Mesendoderm (in vitro differentiated cells): ENCODE measurements around the gene STX18.

Experiments
- DNase-seq: peaks from one replicate; pipeline ENCODE4 v3.0.0; 2013
- H2AK5ac ChIP-seq: 2 replicates; pipeline ENCODE4 v1.6.1; 2013; ENCODE audit warnings: low read length, inconsistent platforms
- H2BK120ac ChIP-seq: 2 replicates; pipeline ENCODE4 v1.6.1; 2013; ENCODE audit warnings: low read depth, mild to moderate bottlenecking, low read length, moderate library complexity, mixed read lengths
- H2BK15ac ChIP-seq: replicated peaks from 2 replicates; pipeline ENCODE4 v1.6.1; 2013; ENCODE audit warnings: low read depth, mild to moderate bottlenecking, moderate library complexity
- H2BK5ac ChIP-seq: 2 replicates; pipeline ENCODE4 v1.6.1; 2013; ENCODE audit warnings: low read length, inconsistent platforms
- H3K18ac ChIP-seq: 2 replicates; pipeline ENCODE4 v1.6.1; 2013; ENCODE audit warnings: mild to moderate bottlenecking, low read length, mixed read lengths
- H3K23ac ChIP-seq: one replicate; pipeline ENCODE4 v1.6.1; 2013; ENCODE audit warnings: low read length
- H3K27ac ChIP-seq: 2 replicates; pipeline ENCODE4 v1.5.1; 2013; ENCODE audit warnings: low read depth, mild to moderate bottlenecking, inconsistent platforms, low read length, moderate library complexity
- H3K27me3 ChIP-seq: 2 replicates; pipeline ENCODE4 v1.6.1; 2013; ENCODE audit warnings: low read length, control low read depth, mild to moderate bottlenecking, inconsistent platforms; ENCODE audit not compliant: insufficient read depth, poor library complexity
- H3K36me3 ChIP-seq: 2 replicates; pipeline ENCODE4 v1.6.1; 2013; ENCODE audit warnings: low read length, inconsistent platforms; ENCODE audit not compliant: control insufficient read depth, insufficient read depth
- H3K4ac ChIP-seq: one replicate; pipeline ENCODE4 v1.6.1; 2013; ENCODE audit warnings: low read depth, mild to moderate bottlenecking, low read length, moderate library complexity
- H3K4me1 ChIP-seq: 2 replicates; pipeline ENCODE4 v1.6.1; 2013; ENCODE audit warnings: low read depth, low read length, inconsistent platforms; ENCODE audit not compliant: control insufficient read depth
- H3K4me2 ChIP-seq: 2 replicates; pipeline ENCODE4 v1.6.1; 2013; ENCODE audit warnings: low read length
- H3K4me3 ChIP-seq: 2 replicates; pipeline ENCODE4 v1.5.1; 2013; ENCODE audit warnings: mild to moderate bottlenecking, low read length
- H3K56ac ChIP-seq: one replicate; pipeline ENCODE4 v1.6.1; 2013; ENCODE audit warnings: low read length
- H3K79me1 ChIP-seq: 2 replicates; pipeline ENCODE4 v1.6.1; 2013; ENCODE audit warnings: low read length, inconsistent platforms
- H3K79me2 ChIP-seq: 2 replicates; pipeline ENCODE4 v1.6.1; 2013; ENCODE audit warnings: mild to moderate bottlenecking, low read length; ENCODE audit not compliant: control insufficient read depth, insufficient read depth
- H3K9ac ChIP-seq: 2 replicates; pipeline ENCODE4 v1.6.1; 2013; ENCODE audit warnings: low read length, inconsistent platforms
- H4K5ac ChIP-seq: one replicate; pipeline ENCODE4 v1.6.1; 2013; ENCODE audit warnings: low read length
- H4K8ac ChIP-seq: one replicate; pipeline ENCODE4 v1.6.1; 2013; ENCODE audit warnings: low read depth, mild to moderate bottlenecking, control low read depth, low read length, moderate library complexity
- WGBS: extraction: QIAGEN DNeasy Blood & Tissue Kit; methylation state at CpG from one replicate; pipeline ENCODE4 v1.1.7; 2013; ENCODE audit warnings: low lambda C conversion rate, missing lambda C conversion rate; ENCODE audit not compliant: insufficient coverage; ENCODE audit errors: extremely low coverage; 5-methylcytosine and 5-hydroxymethylcytosine counted together

STX18 gene

GRCh38 chr4:4462970-4463369, 78.9 kb downstream of the STX18 start:
- no CpG with 5 or more reads among the region's 3 CpGs for WGBS
- Histone ChIP-seq H3K4me1 (no peaks in the 10 kb centered on the region), H3K56ac (no peak overlapping the region), H3K4me2 (no peak overlapping the region), H3K4ac (no peak overlapping the region), H2BK5ac (no peak overlapping the region), H3K9ac (no peak overlapping the region), H3K79me1 (no peaks in the 10 kb centered on the region), H3K79me2 (no peaks in the 10 kb centered on the region), H3K23ac (no peak overlapping the region), H2AK5ac (no peak overlapping the region), H3K36me3 (no peaks in the 10 kb centered on the region), H3K27me3 (no peaks in the 10 kb centered on the region), H4K8ac (no peak overlapping the region), H3K27ac (no peak overlapping the region), H3K4me3 (no peak overlapping the region), H4K5ac (no peak overlapping the region), H2BK15ac (no peak overlapping the region), H2BK120ac (no peak overlapping the region), H3K18ac (no peak overlapping the region)
- no peak for DNase-seq

- Histone ChIP-seq H3K27me3 (no peaks in the 10 kb centered on the region), H3K36me3 (no peaks in the 10 kb centered on the region), H4K8ac (no peak overlapping the region), H3K79me1 (no peaks in the 10 kb centered on the region), H2BK15ac (no peak overlapping the region), H3K27ac (no peak overlapping the region), H3K4me1 (no peaks in the 10 kb centered on the region), H3K9ac (no peak overlapping the region), H3K56ac (no peak overlapping the region), H2AK5ac (no peak overlapping the region), H3K4me3 (no peak overlapping the region), H3K23ac (no peak overlapping the region), H2BK5ac (no peak overlapping the region), H3K79me2 (no peaks in the 10 kb centered on the region), H2BK120ac (no peak overlapping the region), H3K18ac (no peak overlapping the region), H3K4me2 (no peak overlapping the region), H3K4ac (no peak overlapping the region), H4K5ac (no peak overlapping the region)
- no CpG with 5 or more reads among the region's 5 CpGs for WGBS
- DNase-seq: no peak
Measured at GRCh38 chr4:4461850-4462249, 80.0 kb downstream of the STX18 start.

- no peak overlapping the region for H2AK5ac ChIP-seq
- no peak overlapping the region for H3K18ac ChIP-seq
- no peak overlapping the region for H3K4me3 ChIP-seq
- no peak overlapping the region for H4K8ac ChIP-seq
- H3K23ac ChIP-seq: no peak overlapping the region
- DNase-seq: no peak
- H3K27me3 ChIP-seq: no peaks in the 10 kb centered on the region
- no peak overlapping the region for H3K4me2 ChIP-seq
- H4K5ac ChIP-seq: no peak overlapping the region
- no peaks in the 10 kb centered on the region for H3K4me1 ChIP-seq
- H2BK5ac ChIP-seq: no peak overlapping the region
- H3K4ac ChIP-seq: no peak overlapping the region
- H3K56ac ChIP-seq: no peak overlapping the region
- H3K36me3 ChIP-seq: no peaks in the 10 kb centered on the region
- H2BK15ac ChIP-seq: no peak overlapping the region
- no peak overlapping the region for H2BK120ac ChIP-seq
- H3K79me2 ChIP-seq: no peaks in the 10 kb centered on the region
- H3K9ac ChIP-seq: no peak overlapping the region
- no peaks in the 10 kb centered on the region for H3K79me1 ChIP-seq
- H3K27ac ChIP-seq: no peak overlapping the region
Measured at GRCh38 chr4:4461178-4461577, 80.7 kb downstream of the STX18 start.

- Histone ChIP-seq H2BK15ac (no peak overlapping the region), H3K36me3 (no peaks in the 10 kb centered on the region), H3K4me1 (no peaks in the 10 kb centered on the region)
Measured at GRCh38 chr4:4460759-4461158, 81.1 kb downstream of the STX18 start.

GRCh38 chr4:4459181-4459580, 82.7 kb downstream of the STX18 start:
- no CpG with 5 or more reads among the region's 5 CpGs for WGBS

More at GRCh38 chr4:4460759-4461158, 81.1 kb downstream of the STX18 start:
- no peak overlapping the region for H2BK5ac ChIP-seq
- H3K4ac ChIP-seq: no peak overlapping the region
- DNase-seq: no peak
- no peak overlapping the region for H3K27ac ChIP-seq
- no peaks in the 10 kb centered on the region for H3K27me3 ChIP-seq
- no peak overlapping the region for H2BK120ac ChIP-seq
- no CpG with 5 or more reads among the region's 6 CpGs for WGBS
- no peak overlapping the region for H3K4me2 ChIP-seq
- no peak overlapping the region for H3K56ac ChIP-seq
- H3K79me1 ChIP-seq: no peaks in the 10 kb centered on the region
- no peak overlapping the region for H2AK5ac ChIP-seq
- H3K23ac ChIP-seq: no peak overlapping the region
- H3K4me3 ChIP-seq: no peak overlapping the region
- no peaks in the 10 kb centered on the region for H3K79me2 ChIP-seq
- H3K18ac ChIP-seq: no peak overlapping the region
- H4K8ac ChIP-seq: no peak overlapping the region
- H3K9ac ChIP-seq: no peak overlapping the region
- no peak overlapping the region for H4K5ac ChIP-seq

GRCh38 chr4:4457803-4458553, 83.9 kb downstream of the STX18 start:
- Histone ChIP-seq H4K5ac (no peak overlapping the region), H3K56ac (no peak overlapping the region), H4K8ac (no peak overlapping the region), H2BK120ac (no peak overlapping the region), H3K4ac (no peak overlapping the region), H3K36me3 (no peaks in the 10 kb centered on the region), H3K79me1 (no peaks in the 10 kb centered on the region), H3K27me3 (no peaks in the 10 kb centered on the region), H3K9ac (no peak overlapping the region), H3K4me2 (no peak overlapping the region), H2BK15ac (no peak overlapping the region), H3K4me1 (no peaks in the 10 kb centered on the region), H3K23ac (no peak overlapping the region), H3K18ac (no peak overlapping the region), H3K27ac (no peak overlapping the region), H3K4me3 (no peak overlapping the region), H2AK5ac (no peak overlapping the region), H2BK5ac (no peak overlapping the region), H3K79me2 (no peaks in the 10 kb centered on the region)
- DNase-seq: peak; percentile 57
- WGBS: no CpG with 5 or more reads among the region's 5 CpGs

More at GRCh38 chr4:4459181-4459580, 82.7 kb downstream of the STX18 start:
- H3K27me3 ChIP-seq: no peaks in the 10 kb centered on the region
- no peak overlapping the region for H2BK15ac ChIP-seq
- H2BK120ac ChIP-seq: no peak overlapping the region
- no peaks in the 10 kb centered on the region for H3K4me1 ChIP-seq
- no peak overlapping the region for H3K56ac ChIP-seq
- no peaks in the 10 kb centered on the region for H3K79me2 ChIP-seq
- no peaks in the 10 kb centered on the region for H3K79me1 ChIP-seq
- no peak overlapping the region for H2AK5ac ChIP-seq
- no peak overlapping the region for H3K18ac ChIP-seq
- no peak overlapping the region for H3K4me2 ChIP-seq
- H2BK5ac ChIP-seq: no peak overlapping the region
- H4K8ac ChIP-seq: no peak overlapping the region
- H3K4me3 ChIP-seq: no peak overlapping the region
- H4K5ac ChIP-seq: no peak overlapping the region
- H3K36me3 ChIP-seq: no peaks in the 10 kb centered on the region
- DNase-seq: no peak
- H3K23ac ChIP-seq: no peak overlapping the region
- no peak overlapping the region for H3K27ac ChIP-seq
- no peak overlapping the region for H3K4ac ChIP-seq
- H3K9ac ChIP-seq: no peak overlapping the region
